Astrocyte of the cerebellum (primary cell): Measurements from ENCODE around the gene OLFM2.

ENCODE experiments used
- DNase-seq: peaks from one replicate; pipeline ENCODE4 v3.0.0-alpha.2; 2011; ENCODE audit warnings: low read depth
- H3K4me3 ChIP-seq: 2 replicates; pipeline ENCODE4 v1.5.1; 2011; ENCODE audit warnings: mild to moderate bottlenecking, low read depth, low read length, moderate library complexity
- in situ Hi-C: cut with HindIII; loops from 2 replicates; pipeline ENCODE4 v1.10.0; 2017; ENCODE audit warnings: low sequenced_read_pairs
- TF ChIP-seq, protein P1 (sequence below): IDR thresholded peaks from 2 replicates; pipeline ENCODE4 v1.5.1; 2012; ENCODE audit warnings: low read length, low read depth, moderate library complexity, mild to moderate bottlenecking; ENCODE audit errors: missing control alignments

Gene OLFM2

DNA sequence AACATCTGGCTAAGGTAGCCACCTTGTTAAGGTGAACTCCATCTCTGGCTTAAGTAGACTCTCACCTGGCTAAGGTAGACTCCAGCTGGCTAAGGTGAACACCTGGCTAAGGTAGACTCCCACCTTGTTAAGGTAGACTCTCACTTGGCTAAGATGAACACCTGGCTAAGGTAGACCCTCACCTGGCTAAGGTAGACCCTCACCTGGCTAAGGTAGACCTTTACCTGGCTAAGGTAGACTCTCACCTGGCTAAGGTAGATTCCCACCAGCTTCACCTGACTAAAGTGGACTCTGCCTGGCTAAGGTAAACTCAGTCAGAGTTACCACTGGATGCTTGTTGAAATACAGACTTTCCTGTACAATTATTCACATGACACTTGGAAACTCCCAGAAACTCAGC is 77.5 kb downstream of the OLFM2 start:
- in situ Hi-C loops, result no loop called here
- no peak overlapping the region for H3K4me3 ChIP-seq
- TF ChIP-seq, protein P1, sequence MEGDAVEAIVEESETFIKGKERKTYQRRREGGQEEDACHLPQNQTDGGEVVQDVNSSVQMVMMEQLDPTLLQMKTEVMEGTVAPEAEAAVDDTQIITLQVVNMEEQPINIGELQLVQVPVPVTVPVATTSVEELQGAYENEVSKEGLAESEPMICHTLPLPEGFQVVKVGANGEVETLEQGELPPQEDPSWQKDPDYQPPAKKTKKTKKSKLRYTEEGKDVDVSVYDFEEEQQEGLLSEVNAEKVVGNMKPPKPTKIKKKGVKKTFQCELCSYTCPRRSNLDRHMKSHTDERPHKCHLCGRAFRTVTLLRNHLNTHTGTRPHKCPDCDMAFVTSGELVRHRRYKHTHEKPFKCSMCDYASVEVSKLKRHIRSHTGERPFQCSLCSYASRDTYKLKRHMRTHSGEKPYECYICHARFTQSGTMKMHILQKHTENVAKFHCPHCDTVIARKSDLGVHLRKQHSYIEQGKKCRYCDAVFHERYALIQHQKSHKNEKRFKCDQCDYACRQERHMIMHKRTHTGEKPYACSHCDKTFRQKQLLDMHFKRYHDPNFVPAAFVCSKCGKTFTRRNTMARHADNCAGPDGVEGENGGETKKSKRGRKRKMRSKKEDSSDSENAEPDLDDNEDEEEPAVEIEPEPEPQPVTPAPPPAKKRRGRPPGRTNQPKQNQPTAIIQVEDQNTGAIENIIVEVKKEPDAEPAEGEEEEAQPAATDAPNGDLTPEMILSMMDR, result no peak
- no peak for DNase-seq

DNA sequence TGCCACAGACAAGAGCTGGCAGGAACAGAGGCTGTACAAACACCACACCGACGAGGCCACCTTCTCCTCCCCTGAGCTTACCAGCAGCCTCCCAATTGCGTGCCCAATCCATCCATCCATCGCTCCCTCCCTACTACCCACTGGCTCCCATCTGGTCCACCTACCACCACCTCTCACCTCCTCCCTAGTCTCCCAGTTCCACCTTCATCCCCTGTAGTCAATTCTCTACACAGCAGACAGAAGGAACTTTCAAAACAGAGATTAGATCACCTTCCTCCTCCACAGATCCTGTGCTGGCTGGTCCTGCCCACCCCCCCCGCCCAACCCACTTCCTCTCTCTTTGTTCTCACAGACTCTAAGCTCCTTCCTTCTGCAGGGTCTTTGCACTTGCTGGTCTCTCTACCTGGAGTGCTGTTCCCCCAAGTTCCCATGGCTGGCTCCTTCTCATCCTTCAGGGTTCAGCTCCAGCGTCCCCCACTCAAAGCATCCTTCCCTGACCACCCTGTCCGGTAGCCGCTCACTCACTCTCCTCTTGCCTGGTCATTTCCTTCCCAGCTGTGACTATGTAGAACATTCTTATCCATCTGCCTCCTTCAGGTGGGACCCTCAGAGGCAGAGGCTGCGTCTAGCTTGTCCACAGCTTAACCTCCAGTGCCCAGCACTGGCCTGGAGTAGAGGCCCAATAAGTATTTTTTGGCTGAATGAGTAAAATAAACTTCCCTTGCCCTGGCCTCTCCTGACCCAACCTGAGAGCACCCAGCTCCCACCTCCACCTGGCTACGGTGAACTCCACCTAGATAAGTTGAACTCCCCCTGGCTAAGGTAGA is 78.2 kb downstream of the OLFM2 start:
- TF ChIP-seq, protein P1, result no peak
- in situ Hi-C loops, result no loop called here
- no peak overlapping the region for H3K4me3 ChIP-seq
- DNase-seq, result no peak

DNA sequence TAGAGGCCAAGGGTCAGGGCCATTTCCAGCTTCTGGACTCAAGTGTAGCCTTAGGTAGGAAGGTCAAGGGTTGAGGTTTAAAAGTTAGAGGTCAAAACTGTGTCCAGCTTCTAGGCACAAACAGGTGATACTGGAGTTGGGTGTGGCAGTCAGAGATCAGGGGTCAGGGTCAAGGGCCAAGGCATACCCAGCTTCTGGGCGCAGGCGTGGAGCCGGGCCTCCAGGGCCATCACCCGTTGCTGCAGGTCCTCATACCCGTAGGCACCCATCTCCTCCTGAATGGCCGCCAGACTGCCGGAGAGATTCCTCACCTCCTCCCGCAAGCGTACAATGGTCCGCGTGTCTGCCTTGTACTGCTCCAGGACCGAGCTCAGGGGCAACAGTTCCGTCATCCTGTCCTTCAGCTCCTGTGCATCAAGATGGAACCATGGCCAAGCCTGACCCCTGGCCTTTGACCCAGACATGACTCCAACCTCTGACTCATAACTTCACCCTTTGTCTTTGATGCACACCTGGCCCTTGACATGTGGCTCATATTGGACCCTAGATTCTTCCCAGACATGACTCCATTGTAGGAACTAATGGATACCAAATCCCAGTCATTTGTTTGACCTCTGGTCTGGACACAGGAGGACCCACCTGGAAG is 79.1 kb downstream of the OLFM2 start:
- H3K4me3 ChIP-seq, result no peak overlapping the region
- DNase-seq, result no peak
- TF ChIP-seq, protein P1, result no peak
- in situ Hi-C loops, result no loop called here

DNA sequence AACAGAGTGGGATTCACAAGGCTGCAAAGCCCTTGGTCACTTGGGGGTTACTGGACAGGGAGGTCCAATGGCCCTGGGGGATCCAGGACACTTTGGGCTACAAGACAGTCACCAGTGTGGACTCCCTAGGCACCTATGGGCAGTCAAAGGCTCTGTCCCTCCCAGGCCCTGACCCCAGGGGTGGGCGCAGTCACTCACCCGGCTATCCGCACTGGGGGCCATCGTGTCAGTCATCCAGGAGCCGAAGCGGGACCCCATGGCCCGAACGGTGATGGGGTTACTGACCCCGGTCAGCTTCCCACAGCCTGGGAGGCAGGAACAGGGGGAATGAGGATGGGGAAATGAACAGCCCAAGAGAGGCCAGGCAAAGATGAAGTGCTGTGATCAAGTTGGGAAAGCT is 79.7 kb downstream of the OLFM2 start:
- DNase-seq, result no peak
- TF ChIP-seq, protein P1, result no peak
- in situ Hi-C loops, result no loop called here
- H3K4me3 ChIP-seq, result no peak overlapping the region

GRCh38 chr19:9854282-9854846 is 82.0 kb downstream of the OLFM2 start:
- no peak for DNase-seq
- no peak overlapping the region for H3K4me3 ChIP-seq
- in situ Hi-C loops, result no loop called here
- TF ChIP-seq, protein P1, result no peak

DNA sequence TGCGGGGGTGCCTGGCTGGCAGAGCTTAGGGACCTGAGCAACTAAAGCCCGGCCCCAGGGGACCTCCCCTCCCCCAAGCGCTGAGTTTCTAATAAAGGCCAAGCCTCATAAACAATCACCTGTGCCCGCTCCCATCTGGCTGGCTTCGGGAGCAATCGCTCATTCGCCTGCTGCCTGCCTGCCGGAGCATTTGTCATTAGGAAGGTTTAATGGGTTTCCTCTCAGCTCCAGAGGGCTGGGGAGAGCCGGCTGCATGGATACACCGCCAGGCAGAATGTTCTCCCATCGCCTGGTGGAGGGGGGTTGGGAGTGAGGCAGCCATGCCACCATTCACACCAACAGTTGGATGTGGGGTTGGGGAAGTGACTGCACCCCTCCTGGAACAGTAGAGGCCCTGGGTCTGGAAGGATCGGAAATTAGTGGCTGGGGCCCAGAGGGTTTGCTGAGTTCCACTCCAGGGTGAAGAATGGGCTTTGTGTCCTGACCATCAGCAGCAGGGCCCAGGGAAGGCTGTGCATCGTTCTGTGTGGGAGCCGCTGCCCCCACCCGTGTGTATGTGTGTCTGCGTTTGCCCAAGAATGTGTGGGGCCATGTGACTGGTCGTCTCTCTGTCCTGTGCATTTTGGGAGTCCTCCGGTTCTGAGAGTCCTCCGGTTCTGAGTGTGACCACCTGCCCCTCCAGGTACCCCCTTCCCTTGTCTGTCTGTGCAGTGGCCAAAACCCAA is 85.9 kb downstream of the OLFM2 start:
- in situ Hi-C loops, result no loop called here
- no peak overlapping the region for H3K4me3 ChIP-seq
- DNase-seq, result no peak
- TF ChIP-seq, protein P1, result no peak
